CD1c-positive myeloid dendritic cell (primary cell): ENCODE data around the gene FOXK1.
A peak's percentile ranks its signal among the peaks of the same experiment; 100 is the strongest.

Source experiments
- DNase-seq: peaks from one replicate; pipeline ENCODE4 v3.0.0-alpha.2; 2016; ENCODE audit errors: extremely low spot score

FOXK1 gene

GRCh38 chr7:4764402-4765007 lies 82.4 kb downstream of the FOXK1 start:
- DNase-seq: no peak

GRCh38 chr7:4765776-4766490 lies 83.8 kb downstream of the FOXK1 start:
- no peak for DNase-seq

GRCh38 chr7:4766666-4767519 lies 84.8 kb downstream of the FOXK1 start:
- DNase-seq: no peak

- no peak for DNase-seq
These were observed 86.8 kb downstream of the FOXK1 start for GRCh38 chr7:4768597-4769569.

GRCh38 chr7:4769761-4770160 lies 87.7 kb downstream of the FOXK1 start:
- no peak for DNase-seq

- no peak for DNase-seq
These were observed 88.8 kb downstream of the FOXK1 start for GRCh38 chr7:4770886-4771285.

GRCh38 chr7:4771737-4772136 lies 89.6 kb downstream of the FOXK1 start:
- DNase-seq: no peak

- no peak for DNase-seq
These were observed 90.2 kb downstream of the FOXK1 start for GRCh38 chr7:4772306-4772705.

- no peak for DNase-seq
These were observed 91.9 kb downstream of the FOXK1 start for GRCh38 chr7:4774007-4774406.

- peak; percentile 73 for DNase-seq
These were observed 92.7 kb downstream of the FOXK1 start for GRCh38 chr7:4774658-4775249.

GRCh38 chr7:4775250-4775847 lies 93.3 kb downstream of the FOXK1 start, which contains the start of gene AP5Z1:
Gene AP5Z1, plus strand, starts transcription at chr7:4775623. Its CDS starts 93 bp downstream, at chr7:4775716.
- peak; percentile 98 for DNase-seq

GRCh38 chr7:4775848-4776623 lies 93.9 kb downstream of the FOXK1 start:
- DNase-seq: peak; percentile 62

GRCh38 chr7:4779118-4779517 lies 97.0 kb downstream of the FOXK1 start:
- no peak for DNase-seq

- DNase-seq: no peak
These were observed 99.4 kb downstream of the FOXK1 start for GRCh38 chr7:4781366-4782069.

- DNase-seq: no peak
These were observed 100.5 kb downstream of the FOXK1 start for GRCh38 chr7:4782333-4783291.

GRCh38 chr7:4783292-4783652 lies 101.2 kb downstream of the FOXK1 start:
- DNase-seq: no peak

GRCh38 chr7:4783762-4784351 lies 101.8 kb downstream of the FOXK1 start:
- DNase-seq: no peak

- no peak for DNase-seq
These were observed 102.7 kb downstream of the FOXK1 start for GRCh38 chr7:4784799-4785198.
